H54 (cell line): ENCODE data around the gene PPP2R2B.
A peak's percentile ranks its signal among the peaks of the same experiment; 100 is the strongest.
"Not testable (repeated sequence)": the region's sequence is repeated elsewhere in the genome, so short reads cannot be mapped to it uniquely, and the experiment has no call there.

ENCODE experiments used
- DNase-seq: peaks from one replicate; pipeline ENCODE4 v3.0.0; 2011; ENCODE audit warnings: low spot score, mixed read lengths; ENCODE audit not compliant: insufficient read length
- FAIRE-seq: peaks from 3 replicates; lab custom pipeline; 2011; peaks lifted over from hg19 to GRCh38; lab: Jason Lieb, UNC
- POLR2A ChIP-seq: IDR thresholded peaks from 2 replicates; pipeline ENCODE4 v1.6.1; 2011; ENCODE audit warnings: low read depth, mild to moderate bottlenecking, low read length

The PPP2R2B gene

DNA sequence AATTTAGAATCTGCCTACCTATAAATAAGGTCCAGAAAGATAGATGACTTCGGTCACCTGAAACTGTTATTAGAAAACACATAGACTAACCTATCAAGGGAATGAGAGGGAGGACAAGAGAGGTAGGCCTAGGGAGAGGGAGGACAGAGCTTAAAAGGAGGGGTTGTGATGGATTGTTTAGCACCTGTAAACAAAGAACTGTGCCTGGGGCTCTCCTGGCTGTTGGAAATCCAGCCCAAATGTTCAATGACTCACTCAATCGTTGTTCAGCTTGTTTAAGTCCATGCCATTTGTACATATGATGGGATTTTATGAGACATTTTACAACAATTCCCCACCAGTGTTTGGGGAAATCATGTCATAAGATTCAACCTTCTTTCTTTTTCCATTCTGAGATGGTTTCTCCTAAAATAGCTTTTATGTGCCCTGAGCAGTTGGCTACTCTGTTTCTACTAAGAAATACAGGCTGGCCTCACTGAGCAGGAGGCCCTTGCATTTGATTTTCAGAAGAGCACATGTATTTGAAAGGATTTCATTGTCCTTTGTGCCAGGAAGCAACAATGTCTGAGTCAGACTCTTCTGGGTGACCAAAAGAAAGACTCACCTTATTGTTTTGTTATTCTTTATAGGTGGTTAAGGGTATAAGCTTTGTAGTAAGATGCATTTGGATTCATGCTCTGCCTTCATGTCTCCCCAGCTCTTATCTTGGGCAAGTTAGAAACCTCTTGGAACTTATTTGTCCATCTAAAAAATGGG, 314.4 kb downstream of the PPP2R2B start:
- no peak for TF ChIP-seq POLR2A
- FAIRE-seq (no peak), DNase-seq (no peak)

- FAIRE-seq (no peak), DNase-seq (no peak)
- TF ChIP-seq POLR2A: no peak
Observed at GRCh38 chr5:146562461-146562860, 316.1 kb downstream of the PPP2R2B start.

DNA sequence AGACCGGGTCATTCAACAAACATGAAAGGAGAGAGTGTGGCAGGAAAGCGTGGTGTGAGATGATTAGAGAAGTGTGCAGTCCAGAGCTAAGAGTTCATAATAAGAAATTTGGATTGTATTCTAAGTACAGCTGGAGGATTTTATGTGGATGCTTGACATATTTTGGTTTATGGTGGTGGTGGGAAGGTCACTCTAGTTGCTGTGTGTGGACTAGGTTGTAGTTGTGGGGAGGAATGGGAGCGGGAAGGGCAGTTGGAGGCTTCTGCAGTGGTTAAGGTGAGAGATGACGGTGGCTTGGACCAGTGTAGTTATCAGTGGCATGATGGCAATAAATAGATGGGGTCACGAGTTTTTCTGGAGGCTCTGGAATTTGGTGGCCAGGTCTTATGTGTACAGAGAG, 316.8 kb downstream of the PPP2R2B start:
- FAIRE-seq: no peak
- no peak for TF ChIP-seq POLR2A

GRCh38 chr5:146560205-146560812, 318.2 kb downstream of the PPP2R2B start:
- no peak for TF ChIP-seq POLR2A
- FAIRE-seq: no peak
- DNase-seq: peak; percentile 69

More for the DNA sequence above, 316.8 kb downstream of the PPP2R2B start:
- no peak for DNase-seq

DNA sequence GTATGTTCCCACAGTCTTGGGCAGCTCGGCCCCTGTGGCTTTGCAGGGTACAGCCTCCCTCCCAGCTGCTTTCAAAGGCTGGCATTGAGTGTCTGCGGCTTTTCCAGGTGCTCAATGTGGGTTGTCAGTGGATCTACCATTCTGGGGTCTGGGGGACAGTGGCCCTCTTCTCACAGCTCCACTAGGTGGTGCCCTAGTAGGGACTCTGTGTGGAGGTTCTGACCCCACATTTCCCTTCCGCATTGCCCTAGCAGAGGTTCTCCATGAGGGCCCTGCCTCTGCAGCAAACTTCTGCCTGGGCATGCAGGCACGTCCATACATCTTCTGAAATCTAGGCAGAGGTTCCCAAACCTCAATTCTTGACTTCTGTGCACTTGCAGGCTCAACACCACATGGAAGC, 321.7 kb downstream of the PPP2R2B start:
- FAIRE-seq: not testable (repeated sequence)

DNA sequence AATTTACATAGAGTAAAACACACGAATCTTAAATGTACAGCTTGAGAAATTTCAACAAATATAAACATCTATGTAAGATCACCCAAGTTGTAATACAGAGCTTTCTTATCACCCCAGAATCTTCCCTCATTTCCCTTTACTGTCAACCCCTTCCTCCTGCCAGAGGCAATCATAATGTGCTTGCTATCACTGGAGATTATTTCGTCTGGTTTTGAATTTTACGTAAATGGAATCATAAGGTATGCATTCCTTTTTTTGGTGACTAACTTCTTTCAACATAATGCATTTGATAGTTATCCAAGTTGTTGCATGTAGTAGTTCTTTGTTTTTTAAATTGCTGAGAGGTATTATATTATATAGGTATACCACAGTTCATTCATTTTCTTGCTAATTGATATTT, 325.1 kb downstream of the PPP2R2B start:
- FAIRE-seq (no peak), DNase-seq (no peak)
- no peak for TF ChIP-seq POLR2A

More for the DNA sequence above, 321.7 kb downstream of the PPP2R2B start:
- DNase-seq: not testable (repeated sequence)

DNA sequence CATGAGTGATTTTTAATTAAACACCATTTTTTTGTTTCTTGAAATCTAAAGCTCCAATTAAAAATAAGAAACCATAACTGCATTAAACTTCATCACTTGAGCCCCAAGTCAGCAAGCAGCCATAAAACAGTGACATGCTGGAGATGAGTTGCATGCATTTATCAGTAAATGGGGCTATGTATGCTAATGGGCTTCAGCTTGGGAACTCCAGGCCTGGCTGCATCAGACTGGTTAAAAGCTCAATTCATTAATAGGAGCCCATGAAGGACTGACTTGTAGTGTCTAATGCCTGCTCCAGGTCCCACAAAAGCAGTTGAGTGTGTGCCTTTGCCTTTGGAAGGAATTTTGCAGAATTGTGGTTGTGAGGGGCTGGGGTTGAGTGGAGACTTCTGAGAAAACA, 328.9 kb downstream of the PPP2R2B start:
- FAIRE-seq (no peak), DNase-seq (no peak)
- no peak for TF ChIP-seq POLR2A

- no peak for TF ChIP-seq POLR2A
- DNase-seq (no peak), FAIRE-seq (no peak)
Observed at GRCh38 chr5:146548781-146549449, 329.6 kb downstream of the PPP2R2B start.

GRCh38 chr5:146544232-146544631, 334.3 kb downstream of the PPP2R2B start:
- no peak for FAIRE-seq
- no peak for DNase-seq
- no peak for TF ChIP-seq POLR2A

GRCh38 chr5:146541958-146542849, 336.4 kb downstream of the PPP2R2B start:
- peak; percentile 85 for DNase-seq
- no peak for TF ChIP-seq POLR2A
- FAIRE-seq: peak; percentile 65

- DNase-seq (no peak), FAIRE-seq (no peak)
- no peak for TF ChIP-seq POLR2A
Observed at GRCh38 chr5:146540414-146540813, 338.1 kb downstream of the PPP2R2B start.

DNA sequence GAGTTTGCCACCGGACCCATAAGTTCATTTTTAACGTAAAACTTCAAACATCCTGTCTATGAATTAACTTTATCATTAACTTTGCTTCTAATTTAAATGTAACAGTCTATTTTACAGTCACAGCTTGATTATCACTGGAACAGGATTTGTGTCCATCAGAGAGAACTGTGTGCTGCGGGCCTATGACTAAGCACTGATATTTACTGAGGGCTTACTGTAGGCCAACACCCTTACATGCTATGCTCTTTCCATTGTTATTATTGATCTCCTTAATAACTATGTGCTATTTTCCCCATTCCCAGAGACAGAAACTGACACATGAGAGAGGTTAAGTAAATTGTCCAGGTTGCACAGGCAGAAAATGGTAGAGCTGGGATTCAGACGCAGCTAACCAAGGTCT, 338.6 kb downstream of the PPP2R2B start:
- FAIRE-seq: no peak
- no peak for TF ChIP-seq POLR2A
- no peak for DNase-seq

GRCh38 chr5:146538432-146538831, 340.1 kb downstream of the PPP2R2B start:
- DNase-seq (no peak), FAIRE-seq (no peak)
- TF ChIP-seq POLR2A: no peak
